PC-3 (cell line): Measurements from ENCODE around the gene THEMIS.
"Not testable (repeated sequence)": the region's sequence is repeated elsewhere in the genome, so short reads cannot be mapped to it uniquely, and the experiment has no call there.

Experiments
- EZH2 ChIP-seq: fragments of 300-600 bp; sonication (generic); IDR thresholded peaks from one replicate; pipeline ENCODE4 v1.6.1; 2017; ENCODE audit warnings: antibody characterized with exemption, mild to moderate bottlenecking, low read length; ENCODE audit not compliant: unreplicated experiment
- TF ChIP-seq, protein P1 (sequence below): fragments of 300-600 bp; sonication (generic); conservative IDR thresholded peaks from 2 replicates; pipeline ENCODE4 v1.5.1; 2017; ENCODE audit warnings: antibody characterized with exemption, low read depth, mild to moderate bottlenecking, low read length

DNA sequence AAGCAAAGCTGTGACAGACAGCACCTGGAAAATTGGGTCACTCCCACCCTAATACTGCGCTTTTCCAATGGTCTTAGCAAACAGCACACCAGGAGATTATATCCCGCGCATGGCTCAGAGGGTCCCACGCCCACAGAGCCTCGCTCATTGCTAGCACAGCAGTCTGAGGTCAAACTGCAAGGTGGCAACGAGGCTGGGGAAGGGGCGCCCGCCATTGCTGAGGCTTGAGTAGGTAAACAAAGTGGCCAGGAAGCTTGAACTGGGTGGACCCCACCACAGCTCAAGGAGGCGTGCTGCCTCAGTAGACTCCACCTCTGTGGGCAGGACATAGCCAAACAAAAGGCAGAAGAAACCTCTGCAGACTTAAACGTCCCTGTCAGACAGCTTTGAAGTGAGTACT lies 25.6 kb upstream of the THEMIS start:
- TF ChIP-seq, protein P1, sequence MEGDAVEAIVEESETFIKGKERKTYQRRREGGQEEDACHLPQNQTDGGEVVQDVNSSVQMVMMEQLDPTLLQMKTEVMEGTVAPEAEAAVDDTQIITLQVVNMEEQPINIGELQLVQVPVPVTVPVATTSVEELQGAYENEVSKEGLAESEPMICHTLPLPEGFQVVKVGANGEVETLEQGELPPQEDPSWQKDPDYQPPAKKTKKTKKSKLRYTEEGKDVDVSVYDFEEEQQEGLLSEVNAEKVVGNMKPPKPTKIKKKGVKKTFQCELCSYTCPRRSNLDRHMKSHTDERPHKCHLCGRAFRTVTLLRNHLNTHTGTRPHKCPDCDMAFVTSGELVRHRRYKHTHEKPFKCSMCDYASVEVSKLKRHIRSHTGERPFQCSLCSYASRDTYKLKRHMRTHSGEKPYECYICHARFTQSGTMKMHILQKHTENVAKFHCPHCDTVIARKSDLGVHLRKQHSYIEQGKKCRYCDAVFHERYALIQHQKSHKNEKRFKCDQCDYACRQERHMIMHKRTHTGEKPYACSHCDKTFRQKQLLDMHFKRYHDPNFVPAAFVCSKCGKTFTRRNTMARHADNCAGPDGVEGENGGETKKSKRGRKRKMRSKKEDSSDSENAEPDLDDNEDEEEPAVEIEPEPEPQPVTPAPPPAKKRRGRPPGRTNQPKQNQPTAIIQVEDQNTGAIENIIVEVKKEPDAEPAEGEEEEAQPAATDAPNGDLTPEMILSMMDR, result not testable (repeated sequence)
- TF ChIP-seq EZH2, result not testable (repeated sequence)
